NT2/D1 (cell line): ENCODE data around the gene CAMK1D.

ENCODE experiments used
- DNase-seq: peaks from one replicate; pipeline ENCODE4 v3.0.0-alpha.2; 2011; ENCODE audit warnings: low read depth, low spot score
- H3K27me3 ChIP-seq: 2 replicates; pipeline ENCODE4 v1.6.0; 2011; ENCODE audit warnings: mild to moderate bottlenecking; ENCODE audit not compliant: insufficient read length, insufficient read depth
- H3K36me3 ChIP-seq: 2 replicates; pipeline ENCODE4 v1.6.1; 2011; ENCODE audit warnings: mild to moderate bottlenecking, low read length, mixed read lengths; ENCODE audit not compliant: insufficient read depth, insufficient read length
- H3K4me1 ChIP-seq: 2 replicates; pipeline ENCODE4 v1.5.1; 2011; ENCODE audit not compliant: insufficient read depth, insufficient read length
- H3K4me3 ChIP-seq: 2 replicates; pipeline ENCODE4 v1.5.1; 2011; ENCODE audit warnings: low read depth; ENCODE audit not compliant: insufficient read length
- H3K9ac ChIP-seq: 2 replicates; pipeline ENCODE4 v1.6.0; 2011; ENCODE audit warnings: low read depth; ENCODE audit not compliant: insufficient read length
- H3K9me3 ChIP-seq: 2 replicates; pipeline ENCODE4 v1.5.1; 2011; ENCODE audit warnings: mild to moderate bottlenecking, low read length; ENCODE audit not compliant: insufficient read depth
- SUZ12 ChIP-seq: IDR thresholded peaks from 2 replicates; pipeline ENCODE4 v1.6.1; 2011; ENCODE audit not compliant: insufficient read length, insufficient read depth; ENCODE audit errors: extremely low read depth
- YY1 ChIP-seq: IDR thresholded peaks from 2 replicates; pipeline ENCODE4 v1.6.1; 2011; ENCODE audit not compliant: insufficient read length, insufficient read depth
- ZNF274 ChIP-seq: IDR thresholded peaks from 2 replicates; pipeline ENCODE4 v1.6.1; 2011; ENCODE audit warnings: mild to moderate bottlenecking, low read depth, low read length

Gene CAMK1D

DNA sequence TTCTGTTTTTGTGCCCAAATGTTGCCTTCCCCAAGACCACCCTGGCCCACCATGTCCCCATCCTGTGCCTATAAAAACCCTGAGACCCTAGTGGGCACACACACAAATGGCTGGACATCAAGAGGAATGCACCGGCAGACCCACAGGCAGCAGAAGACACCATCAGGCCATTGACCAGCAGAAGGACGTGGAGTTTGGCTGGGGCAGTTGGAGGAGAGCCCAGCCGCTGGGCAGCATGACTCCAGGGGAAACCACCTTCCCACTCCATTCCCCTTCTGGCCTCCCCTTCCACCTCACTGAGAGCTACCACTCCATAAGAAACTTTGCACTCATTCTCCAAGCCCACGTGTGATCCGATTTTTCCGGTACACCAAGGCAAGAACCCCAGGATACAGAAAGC, 309.2 kb downstream of the CAMK1D start:
- no peaks in the 10 kb centered on the region for H3K9me3 ChIP-seq

GRCh38 chr10:12659706-12660105, 310.4 kb downstream of the CAMK1D start:
- H3K9me3 ChIP-seq: no peaks in the 10 kb centered on the region
- H3K27me3 ChIP-seq: no peaks in the 10 kb centered on the region
- DNase-seq: no peak
- TF ChIP-seq ZNF274: no peak
- no peak for TF ChIP-seq SUZ12
- TF ChIP-seq YY1: no peak
- no peak overlapping the region for H3K4me3 ChIP-seq
- H3K4me1 ChIP-seq: no peaks in the 10 kb centered on the region
- H3K36me3 ChIP-seq: no peaks in the 10 kb centered on the region
- H3K9ac ChIP-seq: no peak overlapping the region

More for the DNA sequence above, 309.2 kb downstream of the CAMK1D start:
- DNase-seq: no peak
- Histone ChIP-seq H3K4me3 (no peak overlapping the region), H3K36me3 (no peaks in the 10 kb centered on the region), H3K4me1 (no peaks in the 10 kb centered on the region), H3K9ac (no peak overlapping the region), H3K27me3 (no peaks in the 10 kb centered on the region)
- no peak for TF ChIP-seq ZNF274
- TF ChIP-seq SUZ12: no peak
- no peak for TF ChIP-seq YY1

GRCh38 chr10:12660812-12661211, 311.5 kb downstream of the CAMK1D start:
- no peaks in the 10 kb centered on the region for H3K36me3 ChIP-seq
- no peaks in the 10 kb centered on the region for H3K4me1 ChIP-seq
- no peak overlapping the region for H3K9ac ChIP-seq
- no peak for DNase-seq
- H3K27me3 ChIP-seq: no peaks in the 10 kb centered on the region
- TF ChIP-seq ZNF274 (no peak), SUZ12 (no peak), YY1 (no peak)
- H3K4me3 ChIP-seq: no peak overlapping the region
- H3K9me3 ChIP-seq: no peaks in the 10 kb centered on the region

DNA sequence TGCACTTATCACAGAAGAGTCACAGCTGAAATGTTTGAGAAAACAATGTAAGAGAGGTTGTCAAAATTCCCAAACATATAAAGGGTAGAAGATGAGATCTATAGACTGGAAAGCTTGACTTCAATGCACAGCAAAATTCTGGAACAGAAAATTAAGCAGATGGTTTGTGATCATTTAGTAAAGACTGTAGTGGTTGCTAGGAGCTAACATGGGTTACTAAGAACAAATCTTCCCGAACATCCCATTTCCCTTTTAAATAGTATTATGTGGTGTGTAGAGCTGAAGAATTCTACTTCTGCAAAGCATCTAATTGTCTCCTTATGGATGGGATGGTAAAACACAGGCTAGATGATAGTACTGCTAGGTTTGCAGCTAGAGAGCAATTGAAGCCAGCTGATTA, 312.3 kb downstream of the CAMK1D start:
- Histone ChIP-seq H3K27me3 (no peaks in the 10 kb centered on the region), H3K36me3 (no peaks in the 10 kb centered on the region), H3K4me1 (no peaks in the 10 kb centered on the region), H3K9ac (no peak overlapping the region), H3K9me3 (no peaks in the 10 kb centered on the region), H3K4me3 (no peak overlapping the region)
- TF ChIP-seq SUZ12 (no peak), YY1 (no peak), ZNF274 (no peak)
- DNase-seq: no peak

DNA sequence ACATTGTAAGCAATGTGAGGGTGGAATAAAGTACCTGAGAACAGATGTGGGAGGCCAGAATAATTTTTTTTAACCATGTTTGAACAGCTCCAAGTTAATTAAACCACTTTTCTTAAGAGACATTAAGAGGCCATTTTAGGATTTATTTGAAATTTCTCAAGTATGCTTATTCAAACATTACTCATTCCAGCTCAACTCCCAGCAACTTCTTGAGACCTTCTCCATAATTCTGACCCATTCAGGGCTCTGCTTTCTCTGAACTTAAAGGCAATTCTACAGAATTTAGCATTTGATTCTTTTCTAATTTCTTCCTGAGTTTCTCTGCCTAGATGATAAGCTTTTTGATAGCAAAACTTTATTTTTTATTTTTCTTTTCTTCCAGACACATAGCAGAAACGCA, 314.5 kb downstream of the CAMK1D start:
- TF ChIP-seq SUZ12 (no peak), YY1 (no peak), ZNF274 (no peak)
- Histone ChIP-seq H3K9ac (no peak overlapping the region), H3K4me1 (no peaks in the 10 kb centered on the region), H3K36me3 (no peaks in the 10 kb centered on the region), H3K9me3 (no peaks in the 10 kb centered on the region), H3K4me3 (no peak overlapping the region), H3K27me3 (no peaks in the 10 kb centered on the region)
- DNase-seq: no peak

GRCh38 chr10:12665501-12665900, 316.2 kb downstream of the CAMK1D start:
- Histone ChIP-seq H3K4me3 (no peak overlapping the region), H3K9me3 (peaks cover 7% of the 10 kb centered on the region; the same call in 1 of the 2 replicates), H3K36me3 (no peaks in the 10 kb centered on the region), H3K27me3 (no peaks in the 10 kb centered on the region), H3K9ac (no peak overlapping the region), H3K4me1 (no peaks in the 10 kb centered on the region)
- TF ChIP-seq SUZ12 (no peak), YY1 (no peak), ZNF274 (no peak)
- DNase-seq: no peak

GRCh38 chr10:12667052-12667451, 317.7 kb downstream of the CAMK1D start:
- Histone ChIP-seq H3K36me3 (no peaks in the 10 kb centered on the region), H3K4me3 (no peak overlapping the region), H3K4me1 (no peaks in the 10 kb centered on the region), H3K9me3 (peaks cover 7% of the 10 kb centered on the region; the same call in 1 of the 2 replicates), H3K27me3 (no peaks in the 10 kb centered on the region), H3K9ac (no peak overlapping the region)
- DNase-seq: no peak
- no peak for TF ChIP-seq YY1
- no peak for TF ChIP-seq SUZ12
- TF ChIP-seq ZNF274: no peak
